GM18517 (cell line): ENCODE data around the gene PYGM.

Source experiments
- ATAC-seq: cut with Tn5 transposase; IDR thresholded peaks from one replicate; pipeline ENCODE4 v1.9.1; 2021; ENCODE audit warnings: mild to moderate bottlenecking, moderate library complexity; ENCODE audit not compliant: unreplicated experiment

Gene PYGM

GRCh38 chr11:64754124-64754918, 5.5 kb downstream of the PYGM start:
- ATAC-seq = no peak

GRCh38 chr11:64753380-64754123, 6.2 kb downstream of the PYGM start:
- ATAC-seq = no peak

GRCh38 chr11:64753019-64753379, 6.8 kb downstream of the PYGM start:
- no peak for ATAC-seq

- no peak for ATAC-seq
Observed at GRCh38 chr11:64752175-64752970, 7.4 kb downstream of the PYGM start.

GRCh38 chr11:64751580-64751979, 8.2 kb downstream of the PYGM start:
- ATAC-seq = no peak

- no peak for ATAC-seq
Observed at GRCh38 chr11:64751136-64751535, 8.6 kb downstream of the PYGM start.

GRCh38 chr11:64750361-64751054, 9.3 kb downstream of the PYGM start:
- no peak for ATAC-seq

GRCh38 chr11:64747961-64748665, 11.7 kb downstream of the PYGM start:
- ATAC-seq = no peak

- no peak for ATAC-seq
Observed at GRCh38 chr11:64746486-64746885, 13.3 kb downstream of the PYGM start.

GRCh38 chr11:64745521-64746328, 14.0 kb downstream of the PYGM start:
- ATAC-seq = no peak

GRCh38 chr11:64745189-64745520, 14.6 kb downstream of the PYGM start:
- ATAC-seq = no peak

- no peak for ATAC-seq
Observed at GRCh38 chr11:64744544-64745188, 15.1 kb downstream of the PYGM start.

GRCh38 chr11:64743591-64744543, 15.9 kb downstream of the PYGM start, which contains the start of gene RASGRP2:
Gene RASGRP2 (minus strand): TSS chr11:64744142. CDS start chr11:64742866, 1,276 bp downstream.
- no peak for ATAC-seq

GRCh38 chr11:64742889-64743590, 16.7 kb downstream of the PYGM start:
- no peak for ATAC-seq

- ATAC-seq = no peak
Observed at GRCh38 chr11:64742087-64742888, 17.5 kb downstream of the PYGM start.

GRCh38 chr11:64741375-64742086, 18.2 kb downstream of the PYGM start:
- ATAC-seq = no peak
